T-helper 17 cell (primary cell): ENCODE results near the gene DOCK1. TPM values are rescaled to one million over a fixed set of nuclear protein-coding genes. Genes with fewer than 3 reads are reported as not detected.
"Not testable (repeated sequence)": the region's sequence is repeated elsewhere in the genome, so short reads cannot be mapped to it uniquely, and the experiment has no call there.

ENCODE experiments used
- ATAC-seq: fragments of 150-1000 bp; cut with Tn5 transposase; 2 replicates; pipeline ENCODE4 v1.10.0; 2021; ENCODE audit warnings: mild to moderate bottlenecking, moderate library complexity
- DNase-seq, 3 donors: peaks; one replicate each; pipeline versions ENCODE4 v3.0.0 to v3.0.0-alpha.2; 2020 to 2021
- H3K9me3 ChIP-seq: one replicate; pipeline ENCODE4 v1.7.0; 2013; ENCODE audit warnings: low read length, mild to moderate bottlenecking; ENCODE audit not compliant: control insufficient read depth, poor library complexity, severe bottlenecking
- H3K27ac Mint-ChIP-seq: one replicate; pipeline ENCODE4 v1.8.0; 2022; ENCODE audit warnings: mild to moderate bottlenecking, moderate library complexity, mixed read lengths
- H3K27me3 Mint-ChIP-seq: one replicate; pipeline ENCODE4 v1.8.0; 2022; ENCODE audit warnings: mixed read lengths
- H3K36me3 Mint-ChIP-seq: one replicate; pipeline ENCODE4 v1.8.0; 2022; ENCODE audit warnings: low read depth, mixed read lengths
- H3K4me1 Mint-ChIP-seq: one replicate; pipeline ENCODE4 v1.8.0; 2022; ENCODE audit warnings: mild to moderate bottlenecking, mixed read lengths
- H3K4me3 Mint-ChIP-seq: one replicate; pipeline ENCODE4 v1.8.0; 2022; ENCODE audit warnings: mild to moderate bottlenecking, moderate library complexity, mixed read lengths
- total RNA-seq, 4 donors: library from RNA in 2 of 4; stranded (reverse) in 2 of 4; gene quantifications; one replicate each; pipeline ENCODE4 v1.2.3 and lab custom pipeline; 2022 to 2026

The DOCK1 gene
- total RNA-seq, 2 donors from 2014 or later = 0.76 TPM; not detected in 1

DNA sequence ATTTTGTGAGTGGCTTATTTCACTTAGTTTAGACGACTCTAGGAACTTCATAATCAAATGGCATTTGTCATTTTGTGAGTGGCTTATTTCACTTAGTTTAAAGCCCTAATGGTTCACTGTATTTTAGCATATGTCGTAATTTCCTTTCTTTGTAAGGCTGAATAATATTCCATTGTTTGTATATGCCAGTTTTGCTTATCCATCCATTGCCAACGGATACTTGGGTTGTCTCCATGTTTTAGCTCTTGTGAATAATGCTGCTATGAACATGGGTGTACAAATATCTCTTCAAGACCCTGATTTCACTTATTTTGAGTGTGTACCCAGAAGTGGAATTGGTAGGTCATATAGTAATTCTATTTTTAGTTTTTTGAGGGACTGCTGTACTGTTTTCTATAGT, 31.8 kb downstream of the DOCK1 start:
- ATAC-seq = no peak
- no peaks in the 10 kb centered on the region for H3K27me3 Mint-ChIP-seq
- no peak overlapping the region for H3K4me3 Mint-ChIP-seq
- H3K4me1 Mint-ChIP-seq = no peaks in the 10 kb centered on the region
- H3K9me3 ChIP-seq = no peaks in the 10 kb centered on the region
- H3K36me3 Mint-ChIP-seq = no peaks in the 10 kb centered on the region
- no peak for DNase-seq
- no peak overlapping the region for H3K27ac Mint-ChIP-seq

DNA sequence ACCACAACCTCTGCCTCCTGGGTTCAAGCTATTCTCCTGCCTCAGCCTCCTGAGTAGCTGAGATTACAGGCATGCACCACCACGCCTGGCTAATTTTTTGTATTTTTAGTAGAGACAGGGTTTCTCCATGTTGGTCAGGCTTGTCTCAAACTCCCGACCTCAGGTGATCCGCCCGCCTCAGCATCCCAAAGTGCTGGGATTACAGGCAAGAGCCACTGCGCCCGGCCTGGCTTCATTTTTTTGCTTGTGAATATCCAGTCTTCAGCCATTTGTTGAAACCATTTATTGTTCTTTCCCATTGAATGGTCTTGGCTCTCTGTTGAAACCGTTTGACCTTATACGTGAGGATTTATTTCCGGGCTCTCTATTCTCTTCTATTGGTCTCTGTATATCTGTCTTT, 32.9 kb downstream of the DOCK1 start:
- H3K4me1 Mint-ChIP-seq, H3K27ac Mint-ChIP-seq, H3K36me3 Mint-ChIP-seq, H3K27me3 Mint-ChIP-seq, DNase-seq, H3K9me3 ChIP-seq, H3K4me3 Mint-ChIP-seq, ATAC-seq: not testable (repeated sequence)

DNA sequence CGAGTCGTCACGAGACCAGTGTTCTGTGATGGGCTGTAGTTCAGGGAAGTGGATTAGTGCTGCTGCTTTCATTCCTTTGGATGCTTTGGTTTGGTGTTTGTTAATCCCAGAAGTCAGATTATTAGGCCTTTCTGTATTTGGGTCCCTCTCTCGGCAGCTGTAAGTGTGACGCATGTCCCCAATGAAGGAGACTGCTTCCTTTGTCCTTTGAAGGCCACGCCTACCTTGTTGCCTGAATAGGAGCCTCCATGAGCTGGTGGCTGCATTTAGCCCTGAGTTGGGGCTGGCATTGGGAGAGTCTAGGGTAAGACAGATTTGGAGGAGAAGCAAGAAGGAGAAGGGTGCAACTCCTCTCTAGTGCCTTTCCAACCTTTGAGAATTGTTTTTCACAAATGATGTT, 34.5 kb downstream of the DOCK1 start:
- no peak overlapping the region for H3K4me3 Mint-ChIP-seq
- H3K27me3 Mint-ChIP-seq = no peaks in the 10 kb centered on the region
- H3K9me3 ChIP-seq = no peaks in the 10 kb centered on the region
- no peak overlapping the region for H3K27ac Mint-ChIP-seq
- ATAC-seq (no peak), DNase-seq (no peak)
- H3K4me1 Mint-ChIP-seq = no peaks in the 10 kb centered on the region
- no peaks in the 10 kb centered on the region for H3K36me3 Mint-ChIP-seq

DNA sequence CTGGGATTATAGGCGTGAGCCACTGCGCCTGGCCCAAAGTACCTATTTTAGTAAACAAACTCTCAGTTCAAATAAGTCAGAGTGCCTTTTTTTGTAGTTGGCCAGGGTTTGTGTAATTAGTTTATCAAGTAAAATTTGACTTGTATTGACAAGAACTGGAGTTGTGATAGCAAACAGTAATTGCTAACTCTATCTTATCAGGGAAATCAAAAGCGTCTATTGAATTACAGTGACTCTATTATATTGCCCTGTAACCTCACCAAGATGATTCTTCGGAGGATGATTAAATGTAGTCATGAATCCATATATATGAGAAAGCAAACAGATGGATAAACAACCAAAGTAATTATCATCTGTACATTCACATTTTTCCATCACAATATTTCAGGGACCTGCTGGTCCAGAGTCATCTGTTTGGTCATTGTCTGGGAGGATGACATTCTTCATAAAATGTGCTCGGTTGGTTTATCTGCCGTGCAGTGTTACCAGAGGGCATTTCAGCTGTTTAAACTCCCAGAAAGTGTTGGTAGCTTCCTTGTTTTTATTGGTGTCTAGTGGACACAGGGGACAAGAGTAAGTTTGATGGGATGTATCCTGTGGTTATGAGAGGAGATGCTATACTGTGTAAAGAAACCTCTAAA, 35.6 kb downstream of the DOCK1 start:
- DNase-seq (no peak), ATAC-seq (no peak)
- no peak overlapping the region for H3K4me3 Mint-ChIP-seq
- no peak overlapping the region for H3K27ac Mint-ChIP-seq
- H3K4me1 Mint-ChIP-seq = no peaks in the 10 kb centered on the region
- H3K36me3 Mint-ChIP-seq = no peaks in the 10 kb centered on the region
- H3K9me3 ChIP-seq = no peaks in the 10 kb centered on the region
- H3K27me3 Mint-ChIP-seq = no peaks in the 10 kb centered on the region

DNA sequence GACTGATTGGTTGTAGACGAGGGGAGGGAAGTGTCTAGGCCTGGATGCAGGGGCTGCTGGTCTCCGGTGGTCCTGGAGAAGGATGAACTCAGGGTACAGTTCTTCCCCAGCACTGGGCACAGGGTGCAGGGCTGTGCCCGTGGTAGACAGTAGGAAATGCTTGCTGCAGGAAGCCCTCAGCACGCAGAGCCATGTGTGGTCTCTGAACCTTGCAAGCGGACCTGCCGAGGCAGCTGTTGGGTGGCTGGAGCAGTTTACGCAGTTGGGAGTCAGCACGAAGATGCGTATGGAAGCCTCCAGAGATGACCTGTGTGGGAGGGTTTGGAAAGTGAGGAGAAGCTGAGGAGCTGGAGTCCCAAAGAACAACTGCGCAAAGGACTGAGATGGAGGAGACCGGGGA, 39.0 kb downstream of the DOCK1 start:
- H3K9me3 ChIP-seq = no peaks in the 10 kb centered on the region
- no peak overlapping the region for H3K4me3 Mint-ChIP-seq
- H3K27me3 Mint-ChIP-seq = no peaks in the 10 kb centered on the region
- no peaks in the 10 kb centered on the region for H3K36me3 Mint-ChIP-seq
- DNase-seq (no peak), ATAC-seq (no peak)
- no peak overlapping the region for H3K27ac Mint-ChIP-seq
- H3K4me1 Mint-ChIP-seq = no peaks in the 10 kb centered on the region

DNA sequence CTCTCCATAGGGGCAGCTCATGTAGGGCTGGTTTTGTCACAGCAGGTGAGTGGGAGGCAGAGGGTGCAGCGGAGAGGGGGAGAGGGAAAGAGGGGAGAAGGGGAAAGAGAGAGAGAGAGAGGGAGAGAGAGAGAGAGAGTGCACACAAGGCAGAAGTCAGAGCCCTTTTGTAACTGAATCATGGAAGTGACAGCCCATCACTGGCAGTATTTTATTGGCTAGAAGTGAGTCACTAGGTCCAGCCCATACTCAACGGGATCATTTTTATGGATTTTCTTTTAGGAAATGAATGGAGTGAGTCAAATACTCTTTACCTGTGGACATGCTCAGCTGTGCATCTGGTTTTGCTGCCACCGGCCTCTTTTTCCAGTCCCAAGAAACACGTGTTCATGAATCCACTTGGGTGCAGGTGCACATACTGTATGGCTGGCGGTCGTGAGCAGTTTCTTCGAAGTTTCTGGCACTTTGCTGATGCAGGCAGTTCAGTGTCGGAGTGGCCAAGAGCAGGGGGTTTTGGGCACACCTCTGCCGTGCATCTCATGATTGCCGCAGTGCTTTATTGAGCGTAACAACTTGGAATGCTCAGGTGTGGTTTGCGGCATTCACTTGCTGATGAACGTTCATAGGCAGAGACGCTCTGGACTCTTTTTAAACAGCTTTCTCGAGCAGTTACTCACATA, 40.3 kb downstream of the DOCK1 start:
- no peak overlapping the region for H3K27ac Mint-ChIP-seq
- H3K27me3 Mint-ChIP-seq = no peaks in the 10 kb centered on the region
- H3K9me3 ChIP-seq = no peaks in the 10 kb centered on the region
- H3K36me3 Mint-ChIP-seq = no peaks in the 10 kb centered on the region
- DNase-seq = no peak
- no peaks in the 10 kb centered on the region for H3K4me1 Mint-ChIP-seq
- no peak overlapping the region for H3K4me3 Mint-ChIP-seq
- no peak for ATAC-seq

DNA sequence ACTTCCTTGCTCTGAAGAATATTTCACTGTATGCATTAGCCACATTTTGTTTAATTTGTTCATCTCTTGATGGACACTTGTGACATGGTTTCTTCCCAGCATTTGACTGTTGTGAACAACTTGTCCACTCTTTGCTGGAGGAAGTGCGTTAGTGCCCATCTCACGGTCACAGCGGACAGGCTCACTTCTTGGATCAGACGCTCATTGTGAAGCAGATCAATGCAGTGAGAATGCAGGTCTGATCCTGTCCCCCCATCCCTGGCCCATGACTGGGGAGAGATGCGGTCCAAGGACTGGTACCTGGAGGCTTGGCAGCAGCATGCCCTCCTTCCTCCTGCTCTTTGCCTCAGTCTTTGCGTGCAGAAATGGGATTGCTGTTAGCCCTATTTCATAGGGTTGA, 41.5 kb downstream of the DOCK1 start:
- H3K27ac Mint-ChIP-seq = no peak overlapping the region
- no peaks in the 10 kb centered on the region for H3K36me3 Mint-ChIP-seq
- no peak overlapping the region for H3K4me3 Mint-ChIP-seq
- H3K9me3 ChIP-seq = peaks cover 3% of the 10 kb centered on the region
- no peaks in the 10 kb centered on the region for H3K4me1 Mint-ChIP-seq
- ATAC-seq (no peak), DNase-seq (no peak)
- H3K27me3 Mint-ChIP-seq = no peaks in the 10 kb centered on the region

DNA sequence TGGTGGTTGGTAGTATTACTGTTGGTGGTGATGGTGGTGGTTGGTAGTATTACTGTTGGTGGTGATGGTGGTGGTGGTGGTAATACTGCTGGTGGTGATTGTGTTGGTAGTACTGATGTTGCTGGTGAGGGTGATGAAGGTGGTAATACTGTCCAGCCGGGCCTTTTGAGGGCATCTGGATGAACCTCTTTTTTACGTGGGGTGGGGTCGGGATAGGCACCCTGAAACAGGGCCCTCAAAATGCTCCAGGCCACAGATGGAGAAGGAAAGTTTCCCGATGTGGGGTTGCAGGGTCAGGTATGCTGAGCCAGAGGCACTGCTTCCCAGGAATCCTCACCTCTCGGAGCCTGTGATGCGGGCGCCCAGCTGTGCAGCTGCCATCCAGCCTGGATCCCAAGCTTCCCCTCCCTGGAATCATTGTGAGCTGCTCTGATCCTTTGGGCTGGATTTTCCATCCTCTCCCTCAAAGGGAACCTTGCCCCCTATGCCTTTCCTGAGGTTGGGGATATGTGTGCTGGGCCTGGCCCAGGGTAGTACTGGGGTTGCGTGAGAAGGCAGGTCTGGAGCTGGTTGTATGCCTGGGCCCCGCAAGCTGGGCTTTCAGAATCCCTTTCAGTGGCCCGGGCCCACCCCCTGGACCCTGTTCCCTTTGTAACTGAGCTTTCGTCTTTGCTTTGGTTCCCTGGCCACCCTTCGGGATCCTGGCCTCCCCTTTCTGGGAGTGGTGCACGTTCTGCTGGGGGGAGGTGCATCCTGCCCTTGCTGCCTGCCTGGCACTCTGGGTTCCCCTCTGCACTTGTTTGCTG, 43.3 kb downstream of the DOCK1 start:
- Mint-ChIP-seq H3K36me3 (no peaks in the 10 kb centered on the region), H3K4me3 (no peak overlapping the region), H3K27me3 (no peaks in the 10 kb centered on the region), H3K27ac (no peak overlapping the region), H3K4me1 (no peaks in the 10 kb centered on the region)
- ATAC-seq (no peak), DNase-seq (no peak)
- H3K9me3 ChIP-seq = peaks cover 3% of the 10 kb centered on the region

DNA sequence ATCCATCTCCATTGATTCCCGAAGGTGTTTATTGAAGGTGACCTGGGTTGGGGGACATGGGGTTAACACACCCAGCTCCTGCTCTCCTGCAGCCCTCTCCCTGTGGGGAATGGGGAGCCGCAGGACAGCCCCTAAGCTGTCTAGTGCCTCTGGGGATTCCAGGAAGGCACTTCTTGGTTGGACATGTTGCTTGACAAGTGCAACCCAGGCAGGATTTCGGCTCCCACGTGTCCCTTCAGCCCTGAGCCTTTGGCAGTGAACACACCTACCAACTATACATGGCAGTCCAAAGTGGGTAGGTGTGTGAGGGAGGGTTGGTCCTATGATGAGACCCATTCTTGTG, 43.9 kb downstream of the DOCK1 start:
- H3K9me3 ChIP-seq = peaks cover 3% of the 10 kb centered on the region
- Mint-ChIP-seq H3K27ac (no peak overlapping the region), H3K27me3 (no peaks in the 10 kb centered on the region), H3K36me3 (no peaks in the 10 kb centered on the region), H3K4me1 (no peaks in the 10 kb centered on the region), H3K4me3 (no peak overlapping the region)
- ATAC-seq (no peak), DNase-seq (no peak)

DNA sequence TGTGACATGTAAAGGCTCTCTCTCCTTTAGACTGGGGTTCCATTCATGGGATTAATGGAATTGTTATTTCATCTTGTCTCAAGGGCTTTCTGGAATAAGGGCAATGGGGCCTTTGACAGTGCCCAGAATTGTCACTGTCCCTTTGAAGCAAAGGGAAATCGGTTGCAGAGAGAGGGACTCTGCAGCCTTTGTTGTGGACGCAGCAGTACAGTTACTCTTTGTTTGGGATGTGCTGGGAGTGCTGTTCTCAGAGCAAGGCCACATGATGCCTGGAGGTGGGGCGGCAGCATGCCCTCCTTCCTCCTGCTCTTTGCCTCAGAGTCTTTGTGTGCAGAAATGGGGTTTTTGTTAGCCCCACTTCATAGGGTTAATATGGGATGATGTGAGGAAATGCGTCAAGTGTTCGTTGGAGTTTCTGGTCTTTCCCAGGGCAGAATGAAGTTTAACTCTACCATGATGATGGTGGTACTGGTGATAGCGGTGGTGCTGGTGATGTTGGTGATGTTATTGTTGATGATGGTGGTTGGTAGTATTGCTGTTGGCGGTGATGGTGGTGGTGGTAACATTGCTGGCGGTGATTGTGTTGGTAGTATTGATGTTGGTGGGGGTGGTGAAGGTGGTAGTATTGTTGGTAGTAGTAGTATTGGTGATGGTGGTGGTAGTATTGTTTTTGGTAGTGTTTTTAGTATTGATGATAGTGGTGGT, 45.3 kb downstream of the DOCK1 start:
- peaks cover 3% of the 10 kb centered on the region for H3K9me3 ChIP-seq
- no peaks in the 10 kb centered on the region for H3K27me3 Mint-ChIP-seq
- no peak overlapping the region for H3K4me3 Mint-ChIP-seq
- H3K36me3 Mint-ChIP-seq = no peaks in the 10 kb centered on the region
- H3K27ac Mint-ChIP-seq = no peak overlapping the region
- no peak for DNase-seq
- no peaks in the 10 kb centered on the region for H3K4me1 Mint-ChIP-seq
- ATAC-seq = no peak

DNA sequence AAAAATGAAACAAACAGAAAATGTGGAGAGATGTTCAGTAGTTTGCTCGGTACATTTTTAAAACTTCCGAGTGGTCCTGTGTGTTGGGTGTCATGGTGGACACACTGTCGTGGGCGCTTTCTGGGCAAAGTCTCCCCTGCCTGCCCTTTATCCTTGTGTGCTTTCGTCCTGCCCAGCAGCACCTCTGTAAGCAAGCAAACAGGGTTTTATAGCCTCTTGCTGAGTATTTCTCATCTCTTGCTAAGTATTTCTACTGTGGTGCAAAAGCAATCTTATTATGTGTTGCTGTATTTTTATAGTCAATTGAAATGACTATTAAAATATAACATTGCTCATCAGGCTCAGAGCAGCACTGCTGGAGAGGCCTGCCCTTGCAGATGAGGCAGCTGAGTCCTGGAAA, 48.7 kb downstream of the DOCK1 start:
- H3K9me3 ChIP-seq = peaks cover 3% of the 10 kb centered on the region
- no peaks in the 10 kb centered on the region for H3K36me3 Mint-ChIP-seq
- no peak overlapping the region for H3K4me3 Mint-ChIP-seq
- no peaks in the 10 kb centered on the region for H3K27me3 Mint-ChIP-seq
- DNase-seq (no peak), ATAC-seq (no peak)
- H3K4me1 Mint-ChIP-seq = no peaks in the 10 kb centered on the region
- H3K27ac Mint-ChIP-seq = no peak overlapping the region

DNA sequence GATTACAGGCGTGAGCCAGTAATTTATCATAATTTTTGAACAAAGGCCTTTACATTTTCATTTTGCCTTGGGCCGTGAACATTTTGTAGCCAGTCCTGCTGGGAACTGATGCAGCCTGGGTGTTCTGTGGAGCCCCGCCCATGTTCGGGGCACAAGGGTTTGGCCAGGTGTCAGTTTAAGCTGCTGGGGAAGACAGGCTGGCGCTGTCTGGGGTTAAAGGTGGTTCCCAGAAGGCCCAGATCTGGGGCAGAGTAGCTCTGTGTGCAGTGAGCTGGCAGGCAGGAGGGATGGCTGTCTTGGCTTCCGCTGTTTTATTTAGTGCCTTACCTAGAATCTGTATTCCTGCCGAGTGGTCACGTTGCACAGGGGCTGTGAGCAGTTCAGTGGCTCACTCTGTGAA, 50.2 kb downstream of the DOCK1 start:
- no peak for DNase-seq
- no peaks in the 10 kb centered on the region for H3K27me3 Mint-ChIP-seq
- no peak for ATAC-seq
- no peaks in the 10 kb centered on the region for H3K4me1 Mint-ChIP-seq
- H3K4me3 Mint-ChIP-seq = no peak overlapping the region
- peaks cover 3% of the 10 kb centered on the region for H3K9me3 ChIP-seq
- H3K27ac Mint-ChIP-seq = no peak overlapping the region
- no peaks in the 10 kb centered on the region for H3K36me3 Mint-ChIP-seq

DNA sequence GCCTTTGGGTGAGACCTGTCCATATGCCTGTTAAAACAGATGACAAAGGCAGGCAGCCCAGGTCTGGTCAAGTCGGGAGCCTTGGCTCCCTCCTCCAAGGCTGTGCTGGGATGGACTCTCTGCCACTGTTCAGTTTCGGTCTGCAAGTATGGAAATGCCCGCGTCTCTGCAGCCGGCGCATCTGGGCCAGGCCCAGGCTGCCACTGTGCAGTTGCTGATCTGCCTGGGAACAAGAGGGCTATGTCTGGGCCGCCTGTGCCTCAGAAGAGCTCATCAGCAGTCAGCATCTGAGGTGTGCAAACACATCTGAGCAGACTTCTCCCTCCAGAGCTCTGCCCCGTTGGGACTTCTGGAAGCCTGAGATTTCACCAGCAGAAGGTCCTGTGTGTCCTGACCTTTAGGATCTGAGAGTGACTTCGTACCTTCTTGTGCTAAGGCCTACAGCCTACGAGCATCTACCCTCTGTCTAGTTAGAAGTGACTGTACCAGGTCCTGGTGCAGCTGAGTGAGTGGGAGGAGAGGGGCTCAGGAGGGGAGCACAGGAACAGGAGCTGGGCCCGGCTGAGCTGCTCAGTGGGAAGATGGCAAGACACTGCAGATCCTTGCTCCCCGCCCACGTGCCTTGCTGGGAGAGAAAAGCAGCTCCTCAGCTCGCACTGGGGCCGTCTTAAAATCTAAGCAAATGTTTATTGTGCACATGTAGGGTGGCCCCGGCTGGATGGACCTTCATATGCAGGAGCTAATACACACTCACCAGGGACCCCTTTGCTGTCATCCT, 50.9 kb downstream of the DOCK1 start:
- no peak for ATAC-seq
- no peaks in the 10 kb centered on the region for H3K4me1 Mint-ChIP-seq
- H3K4me3 Mint-ChIP-seq = no peak overlapping the region
- peaks cover 2% of the 10 kb centered on the region for H3K9me3 ChIP-seq
- H3K36me3 Mint-ChIP-seq = no peaks in the 10 kb centered on the region
- H3K27ac Mint-ChIP-seq = no peak overlapping the region
- no peaks in the 10 kb centered on the region for H3K27me3 Mint-ChIP-seq
- no peak for DNase-seq
